Subcutaneous preadipocyte (primary cell): ENCODE data around the gene RASGRF2. TPM values are rescaled to one million over a fixed set of nuclear protein-coding genes. Genes with fewer than 3 reads are reported as not detected.

Experiments
- small RNA-seq: library from RNA; depleted of rRNA; stranded (forward); fragments of <200 nt; gene quantifications from one replicate; pipeline ENCODE3, GENCODE V24; 2012
- total RNA-seq: library from RNA; depleted of rRNA; stranded (reverse); fragments of >200 nt; gene quantifications from 2 replicates; pipeline ENCODE4 v1.2.3, GENCODE V29; 2012

The RASGRF2 gene
- 0.20 and 0.37 TPM in 2 replicates for total RNA-seq

DNA sequence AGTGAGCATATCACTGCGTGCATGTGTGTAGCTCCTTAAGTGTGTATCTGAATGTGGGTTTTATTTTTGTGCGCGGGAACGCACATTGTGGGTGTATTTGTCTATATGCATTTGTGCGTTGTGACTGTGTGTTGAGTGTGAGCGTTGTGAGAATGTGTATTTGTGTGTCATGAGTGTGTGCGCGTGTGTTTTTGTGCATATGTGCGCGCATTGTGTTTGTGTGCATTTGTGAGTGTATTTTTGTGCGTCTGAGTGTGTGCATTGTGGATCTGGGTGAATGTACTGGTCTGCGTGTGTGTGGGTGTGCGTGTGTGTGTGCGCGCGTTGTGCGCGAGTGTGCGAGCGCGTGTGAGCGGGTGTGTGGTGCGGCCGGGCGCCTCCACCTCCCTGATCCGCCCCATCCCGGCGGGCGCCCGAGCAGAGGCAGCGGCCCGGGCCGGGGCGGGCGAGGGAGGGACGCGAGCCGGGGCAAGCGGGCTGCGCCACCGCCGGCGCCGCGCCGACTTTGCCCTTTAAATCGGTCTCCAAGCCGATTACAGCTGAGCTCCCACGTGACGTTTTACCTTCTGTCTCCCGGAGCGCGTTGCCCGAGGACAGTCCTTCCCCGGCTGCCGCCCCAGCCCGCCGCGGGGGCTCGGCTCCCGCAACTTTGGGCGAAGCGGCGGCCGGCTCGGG, at the start of gene RASGRF2:
RASGRF2 (plus strand) TSS at position 596 of the 675 bp plus-strand sequence. CDS start 376 bp downstream, outside the sequence.

DNA sequence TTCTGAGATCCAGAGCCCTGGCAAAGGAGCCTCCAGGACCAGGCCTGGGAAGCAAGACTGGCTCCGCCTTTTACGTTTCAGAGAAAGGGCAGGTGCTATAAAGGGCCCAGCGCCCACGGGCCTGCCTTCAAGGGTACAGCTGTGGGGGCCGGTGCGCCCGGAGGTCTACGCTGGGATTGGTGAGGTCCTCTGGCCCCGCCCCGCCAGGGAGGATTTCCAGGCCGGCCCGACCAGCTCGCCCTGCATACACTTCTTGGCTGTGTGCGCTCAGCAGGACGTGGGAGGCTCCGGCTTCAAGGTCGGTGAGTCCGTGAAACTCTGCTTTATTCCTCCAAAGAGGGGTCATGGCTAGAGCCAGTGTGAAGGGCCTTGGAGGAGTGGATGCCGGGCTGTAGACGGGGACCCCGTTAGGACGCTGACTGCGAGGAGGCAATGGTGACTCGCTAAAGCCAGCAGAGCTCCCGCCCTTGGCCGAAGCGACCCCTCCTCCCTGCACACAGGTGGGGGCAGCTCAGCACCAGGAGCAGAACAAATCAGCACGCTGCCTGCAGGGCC, 273.0 kb downstream of the RASGRF2 start, which contains the start of gene CKMT2:
CKMT2 (plus strand) TSS at position 243 of the 555 bp plus-strand sequence. CDS start 17,811 bp downstream, outside the sequence.

Small RNA genes lying within 50 kb of the gene (small RNA-seq; reads per million reads assigned to genes)
- gene AC026436.1 = not detected
